Thyroid gland (tissue), 4 donors: ENCODE results near the gene SH3BP4. TPM values are rescaled to one million over a fixed set of nuclear protein-coding genes. Genes with fewer than 3 reads are reported as not detected.

Source experiments
- DNase-seq, 2 donors: peaks; one replicate each; pipeline ENCODE4 v3.0.0-alpha.2; 2019
- H3K27ac ChIP-seq, 3 donors: fragments of 200-600 bp; sonication (generic); 1 replicate in 2 of 3; 2 replicates in 1 of 3; pipeline ENCODE4 v1.5.1; 2016 to 2019; ENCODE audit warnings: mild to moderate bottlenecking in 1 of 3, moderate library complexity in 1 of 3
- H3K27me3 ChIP-seq: fragments of 200-600 bp; sonication (generic); one replicate; pipeline ENCODE4 v1.5.1; 2019
- H3K36me3 ChIP-seq, 2 donors: fragments of 200-600 bp; sonication (generic); one replicate each; pipeline ENCODE4 v1.5.1; 2016 to 2019
- H3K4me1 ChIP-seq, 2 donors: fragments of 200-600 bp; sonication (generic); one replicate each; pipeline ENCODE4 v1.5.1; 2017 to 2019
- H3K4me3 ChIP-seq, 3 donors: fragments of 200-600 bp; sonication (generic); replicated peaks in 1 of 3; 1 replicate in 2 of 3; 2 replicates in 1 of 3; pipeline ENCODE4 v1.5.1; 2016; ENCODE audit warnings: mild to moderate bottlenecking in 1 of 3
- H3K9me3 ChIP-seq: fragments of 200-600 bp; sonication (generic); one replicate; pipeline ENCODE4 v1.5.1; 2017
- POLR2A ChIP-seq, 2 donors: fragments of 450-650 bp; IDR thresholded peaks; one replicate each; pipeline ENCODE4 v1.6.1; 2017; ENCODE audit warnings: antibody characterized with exemption in 2 of 2, mild to moderate bottlenecking in 2 of 2, moderate library complexity in 1 of 2
- WGBS, 2 donors: methylation state at CpG; one replicate each; pipeline ENCODE4 v1.1.5; 2017; 5-methylcytosine and 5-hydroxymethylcytosine counted together
- intact Hi-C: fragments of 100-400 bp; cut with DNase I; formaldehyde crosslinking; loops from one replicate; pipeline ENCODE4 v1.15.1; 2023
- total RNA-seq, 4 donors: library from RNA; depleted of rRNA; stranded (reverse); fragments of >200 nt; gene quantifications; one replicate each; pipeline ENCODE4 v1.2.3, GENCODE V29; 2016
- TF ChIP-seq, protein P1 (sequence below), 6 experiments: fragments of 200-600 bp in 3 of 6; fragments of 450-650 bp in 3 of 6; sonication (generic) in 3 of 6; IDR thresholded peaks; one replicate each; pipeline ENCODE4 v1.5.1; 2016 to 2019; ENCODE audit warnings: antibody characterized with exemption in 6 of 6, mild to moderate bottlenecking in 2 of 6, inconsistent platforms in 1 of 6, moderate library complexity in 1 of 6

The SH3BP4 gene
- total RNA-seq, 4 donors from 2014 or later, result 36.9 to 64.6 (median 47.9) TPM

DNA sequence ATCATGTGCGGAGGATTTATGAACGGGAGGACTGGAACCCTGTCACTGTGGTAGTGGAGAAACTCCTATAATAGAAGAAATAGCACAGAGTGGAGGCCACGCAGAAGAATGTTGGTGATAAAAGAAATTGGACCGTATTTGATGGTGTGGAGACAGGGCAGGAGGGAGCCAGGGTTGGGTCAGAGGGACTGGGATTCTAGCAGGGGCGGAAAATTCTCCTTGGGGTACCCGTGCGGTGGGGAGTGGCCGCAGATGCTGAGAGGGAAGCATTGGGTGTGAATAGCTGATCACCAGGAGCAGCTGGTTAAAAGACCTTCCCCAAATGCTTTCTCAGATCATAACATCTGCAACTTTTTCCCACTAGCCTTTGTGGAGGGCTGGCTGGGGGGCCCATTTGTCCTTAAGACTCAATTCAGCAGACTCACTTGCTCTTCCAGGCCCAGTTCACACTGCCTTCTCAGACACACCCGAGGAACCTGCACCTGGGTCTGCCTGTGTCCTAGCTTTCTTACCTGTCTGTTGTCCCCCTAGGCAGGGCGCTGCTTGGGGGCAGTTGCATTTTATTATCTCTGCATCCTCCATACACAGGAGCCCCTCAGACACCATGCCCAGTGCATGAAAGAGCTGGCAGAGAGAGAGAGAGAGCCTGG lies 7.1 kb downstream of the SH3BP4 start:
- 94% methylated on average over 10 of the region's 10 CpGs for whole genome bisulfite sequencing, 2 donors
- intact Hi-C loops, result no loop called here
- H3K36me3 ChIP-seq, result no peaks in the 10 kb centered on the region
- no peak for TF ChIP-seq POLR2A (IDR thresholded peaks at IDR 0.05)
- TF ChIP-seq, protein P1, sequence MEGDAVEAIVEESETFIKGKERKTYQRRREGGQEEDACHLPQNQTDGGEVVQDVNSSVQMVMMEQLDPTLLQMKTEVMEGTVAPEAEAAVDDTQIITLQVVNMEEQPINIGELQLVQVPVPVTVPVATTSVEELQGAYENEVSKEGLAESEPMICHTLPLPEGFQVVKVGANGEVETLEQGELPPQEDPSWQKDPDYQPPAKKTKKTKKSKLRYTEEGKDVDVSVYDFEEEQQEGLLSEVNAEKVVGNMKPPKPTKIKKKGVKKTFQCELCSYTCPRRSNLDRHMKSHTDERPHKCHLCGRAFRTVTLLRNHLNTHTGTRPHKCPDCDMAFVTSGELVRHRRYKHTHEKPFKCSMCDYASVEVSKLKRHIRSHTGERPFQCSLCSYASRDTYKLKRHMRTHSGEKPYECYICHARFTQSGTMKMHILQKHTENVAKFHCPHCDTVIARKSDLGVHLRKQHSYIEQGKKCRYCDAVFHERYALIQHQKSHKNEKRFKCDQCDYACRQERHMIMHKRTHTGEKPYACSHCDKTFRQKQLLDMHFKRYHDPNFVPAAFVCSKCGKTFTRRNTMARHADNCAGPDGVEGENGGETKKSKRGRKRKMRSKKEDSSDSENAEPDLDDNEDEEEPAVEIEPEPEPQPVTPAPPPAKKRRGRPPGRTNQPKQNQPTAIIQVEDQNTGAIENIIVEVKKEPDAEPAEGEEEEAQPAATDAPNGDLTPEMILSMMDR (IDR thresholded peaks at IDR 0.05), result no peak
- no peaks in the 10 kb centered on the region for H3K9me3 ChIP-seq
- peaks cover 7 to 31% of the 10 kb centered on the region in 2 donors for H3K4me1 ChIP-seq
- no peaks in the 10 kb centered on the region for H3K27me3 ChIP-seq
- no peak overlapping the region for H3K27ac ChIP-seq
- H3K4me3 ChIP-seq, result no peak overlapping the region
- DNase-seq, result no peak

DNA sequence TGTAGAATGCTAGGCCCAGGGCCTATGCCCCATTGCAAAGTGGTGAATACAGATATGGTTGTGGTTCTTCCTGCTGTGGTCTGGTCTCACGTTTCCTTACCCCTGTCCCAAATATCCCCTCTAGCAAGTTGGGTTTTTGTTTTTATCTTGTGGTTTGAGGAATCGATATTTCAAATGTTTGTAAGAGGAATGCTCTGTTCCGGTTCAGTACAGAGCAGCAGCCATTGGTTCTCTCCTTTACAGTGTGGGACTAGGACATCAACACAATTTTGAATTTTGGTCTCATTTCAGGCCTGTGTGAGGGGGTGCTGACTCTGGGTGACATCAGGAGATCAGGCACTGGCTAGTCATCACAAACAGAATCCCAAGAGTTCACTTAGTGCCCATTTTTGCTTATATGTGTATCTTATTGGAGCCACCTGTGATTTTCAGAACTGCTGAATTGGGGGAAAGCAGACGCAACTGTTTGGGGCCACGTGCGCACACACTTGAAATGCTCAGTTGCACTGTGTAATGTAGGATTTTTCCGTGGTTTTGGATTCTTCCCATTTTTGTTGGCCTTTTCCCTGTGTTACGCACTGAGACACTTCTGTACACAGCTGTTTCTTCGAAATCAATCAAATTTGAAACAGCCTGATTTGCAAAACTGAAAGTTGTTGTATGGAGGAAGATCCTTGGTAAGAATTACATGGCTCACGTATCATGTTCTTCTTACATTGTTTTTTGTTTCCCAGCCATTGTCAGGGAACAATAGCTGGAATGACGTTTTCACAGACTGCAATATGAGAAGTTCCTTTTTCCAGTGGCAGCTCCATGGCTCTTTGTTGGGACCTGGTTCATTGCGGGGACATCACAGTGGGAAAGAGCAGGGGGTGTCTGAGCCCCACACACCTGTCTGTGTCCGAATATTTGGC lies 8.6 kb downstream of the SH3BP4 start:
- TF ChIP-seq, protein P1 (IDR thresholded peaks at IDR 0.05), result no peak
- no peak for TF ChIP-seq POLR2A (IDR thresholded peaks at IDR 0.05)
- intact Hi-C loops, result no loop called here
- peaks cover 6 to 20% of the 10 kb centered on the region in 2 donors for H3K4me1 ChIP-seq
- no peaks in the 10 kb centered on the region for H3K9me3 ChIP-seq
- 79 to 83% methylated on average over 13 of the region's 13 CpGs for WGBS, 2 donors
- DNase-seq, result no peak
- no peaks in the 10 kb centered on the region for H3K36me3 ChIP-seq
- no peak overlapping the region for H3K4me3 ChIP-seq
- H3K27me3 ChIP-seq, result no peaks in the 10 kb centered on the region
- no peak overlapping the region for H3K27ac ChIP-seq

- DNase-seq, result no peak
- Histone ChIP-seq H3K36me3 (no peaks in the 10 kb centered on the region), H3K4me3 (no peak overlapping the region), H3K9me3 (no peaks in the 10 kb centered on the region), H3K27ac (no peak overlapping the region), H3K4me1 (peaks cover 6 to 15% of the 10 kb centered on the region in 2 donors), H3K27me3 (no peaks in the 10 kb centered on the region)
- WGBS, 2 donors, result 88 to 100% methylated on average over 2 of the region's 2 CpGs
- intact Hi-C loops, result no loop called here
- no peak for TF ChIP-seq POLR2A (IDR thresholded peaks at IDR 0.05)
- TF ChIP-seq, protein P1 (IDR thresholded peaks at IDR 0.05), result no peak
Observed at GRCh38 chr2:234961784-234962183, 10.0 kb downstream of the SH3BP4 start.

GRCh38 chr2:234963773-234964615 lies 12.2 kb downstream of the SH3BP4 start:
- Histone ChIP-seq H3K4me3 (no peak overlapping the region), H3K4me1 (peaks cover 0 to 6% of the 10 kb centered on the region in 2 donors), H3K9me3 (no peaks in the 10 kb centered on the region), H3K27me3 (no peaks in the 10 kb centered on the region), H3K27ac (no peak overlapping the region), H3K36me3 (no peaks in the 10 kb centered on the region)
- TF ChIP-seq, protein P1 (IDR thresholded peaks at IDR 0.05), result no peak
- no peak for TF ChIP-seq POLR2A (IDR thresholded peaks at IDR 0.05)
- WGBS, 2 donors, result 82 to 84% methylated on average over 10 to 11 of the region's 11 CpGs
- intact Hi-C loops, result no loop called here
- DNase-seq, result no peak
